Liver (tissue), 10 donors: ENCODE data around the gene PRKCSH. TPM values are rescaled to one million over a fixed set of nuclear protein-coding genes. Genes with fewer than 3 reads are reported as not detected.

ENCODE experiments used
- DNase-seq: peaks from one replicate; pipeline ENCODE4 v3.0.0-alpha.2; 2017; ENCODE audit warnings: low spot score
- H3K27ac ChIP-seq, 2 donors: one replicate each; pipeline ENCODE4 v1.7.0; 2013; ENCODE audit warnings: inconsistent platforms in 2 of 2, low read length in 2 of 2, control low read depth in 1 of 2, low read depth in 1 of 2, mild to moderate bottlenecking in 1 of 2
- H3K27me3 ChIP-seq, 4 donors: one replicate each; pipeline versions ENCODE4 v1.6.1 to v1.7.0; 2013; ENCODE audit warnings: low read length in 3 of 4, inconsistent platforms in 1 of 4, mild to moderate bottlenecking in 1 of 4, moderate library complexity in 1 of 4; ENCODE audit not compliant: control insufficient read depth in 4 of 4, insufficient read depth in 4 of 4
- H3K36me3 ChIP-seq, 4 donors: one replicate each; pipeline versions ENCODE4 v1.6.1 to v1.7.0; 2013; ENCODE audit warnings: low read length in 3 of 4, mild to moderate bottlenecking in 3 of 4, low read depth in 1 of 4, moderate library complexity in 1 of 4; ENCODE audit not compliant: control insufficient read depth in 4 of 4, insufficient read depth in 3 of 4
- H3K4me1 ChIP-seq, 4 donors: one replicate each; pipeline versions ENCODE4 v1.6.1 to v1.7.0; 2013; ENCODE audit warnings: low read length in 3 of 4, mild to moderate bottlenecking in 3 of 4, moderate library complexity in 1 of 4; ENCODE audit not compliant: control insufficient read depth in 4 of 4, insufficient read depth in 4 of 4
- H3K4me3 ChIP-seq, 3 donors: one replicate each; pipeline versions ENCODE4 v1.6.1 to v1.7.0; 2013; ENCODE audit warnings: low read length in 3 of 3, control low read depth in 1 of 3, low read depth in 1 of 3, mild to moderate bottlenecking in 1 of 3
- H3K9ac ChIP-seq, 2 donors: one replicate each; pipeline ENCODE4 v1.7.0; 2013; ENCODE audit warnings: low read length in 2 of 2, mild to moderate bottlenecking in 2 of 2, moderate library complexity in 2 of 2, control low read depth in 1 of 2, low read depth in 1 of 2
- H3K9me3 ChIP-seq, 4 donors: one replicate each; pipeline versions ENCODE4 v1.6.1 to v1.7.0; 2013; ENCODE audit warnings: low read length in 3 of 4; ENCODE audit not compliant: control insufficient read depth in 4 of 4
- FOXA1 ChIP-seq: IDR thresholded peaks from 2 replicates; pipeline ENCODE4 v1.6.1; 2016; ENCODE audit warnings: antibody characterized with exemption
- GABPA ChIP-seq, 2 donors: IDR thresholded peaks in 1 of 2; conservative IDR thresholded peaks in 1 of 2; 2 replicates each; pipeline ENCODE4 v1.6.1; 2016; ENCODE audit warnings: antibody characterized with exemption in 2 of 2, mild to moderate bottlenecking in 1 of 2, moderate library complexity in 1 of 2
- HNF4A ChIP-seq, 2 donors: conservative IDR thresholded peaks; 2 replicates each; pipeline ENCODE4 v1.6.1; 2016; ENCODE audit warnings: antibody characterized with exemption in 2 of 2, mild to moderate bottlenecking in 2 of 2
- HNF4G ChIP-seq: IDR thresholded peaks from 2 replicates; pipeline ENCODE4 v1.6.1; 2016; ENCODE audit warnings: antibody characterized with exemption
- JUND ChIP-seq, 2 donors: IDR thresholded peaks; 2 replicates each; pipeline ENCODE4 v1.6.1; 2016; ENCODE audit warnings: antibody characterized with exemption in 2 of 2
- MAX ChIP-seq: IDR thresholded peaks from 2 replicates; pipeline ENCODE4 v1.6.1; 2016; ENCODE audit warnings: antibody characterized with exemption
- NR2F2 ChIP-seq: IDR thresholded peaks from 2 replicates; pipeline ENCODE4 v1.6.1; 2016; ENCODE audit warnings: antibody characterized with exemption
- REST ChIP-seq: IDR thresholded peaks from 2 replicates; pipeline ENCODE4 v1.6.1; 2016; ENCODE audit warnings: antibody characterized with exemption, mild to moderate bottlenecking
- RXRA ChIP-seq, 2 donors: IDR thresholded peaks; 2 replicates each; pipeline ENCODE4 v1.6.1; 2017 to 2018; ENCODE audit warnings: antibody characterized with exemption in 2 of 2, mild to moderate bottlenecking in 1 of 2
- SP1 ChIP-seq: IDR thresholded peaks from 2 replicates; pipeline ENCODE4 v1.6.1; 2018; ENCODE audit warnings: antibody characterized with exemption, mild to moderate bottlenecking
- TAF1 ChIP-seq: conservative IDR thresholded peaks from 2 replicates; pipeline ENCODE4 v1.6.1; 2016; ENCODE audit warnings: antibody characterized with exemption, mild to moderate bottlenecking
- YY1 ChIP-seq: IDR thresholded peaks from 2 replicates; pipeline ENCODE4 v1.6.1; 2016; ENCODE audit warnings: antibody characterized with exemption, mild to moderate bottlenecking
- ZBTB33 ChIP-seq: IDR thresholded peaks from 2 replicates; pipeline ENCODE4 v1.6.1; 2016; ENCODE audit warnings: antibody characterized with exemption
- WGBS: extraction: QIAGEN DNeasy Blood & Tissue Kit; methylation state at CpG from one replicate; pipeline ENCODE4 v1.1.7; 2013; 5-methylcytosine and 5-hydroxymethylcytosine counted together
- polyA plus RNA-seq, 2 donors: library from polyadenylated mRNA; stranded (reverse) in 1 of 2; unstranded in 1 of 2; fragments of 200-250 nt in 1 of 2; fragments of >200 nt in 1 of 2; fragmentation: Nextera tagmentation in 1 of 2; extraction: Ambion mirVana in 1 of 2; gene quantifications; one replicate each; pipeline versions ENCODE4 v1.2.1 to v1.2.3, GENCODE V29; 2013 to 2015
- small RNA-seq: library from RNA; depleted of rRNA; stranded (forward); fragments of <200 nt; gene quantifications from one replicate; pipeline ENCODE3, GENCODE V24; 2014
- total RNA-seq, 2 donors: library from RNA; depleted of rRNA; stranded (reverse); fragments of >200 nt; gene quantifications; one replicate each; pipeline ENCODE4 v1.2.3, GENCODE V29; 2014
- donor health status: healthy.
- donor health status: healthy.
- donor health status: healthy.
- donor health status: healthy.
- donor health status: healthy.

The PRKCSH gene
- total and polyA plus RNA-seq, 4 donors = 42.9 to 165 (median 78.3) TPM

- Histone ChIP-seq H3K4me3 (no peak overlapping the region), H3K9ac (no peak overlapping the region), H3K4me1 (peaks cover 2 to 15% (median 7%) of the 10 kb centered on the region in 4 donors), H3K36me3 (peaks cover 0 to 8% (median 3%) of the 10 kb centered on the region in 4 donors), H3K9me3 (no peaks in the 10 kb centered on the region), H3K27me3 (no peaks in the 10 kb centered on the region), H3K27ac (no peak overlapping the region)
- TF ChIP-seq FOXA1 = no peak
- no peak for TF ChIP-seq NR2F2
- no peak for TF ChIP-seq HNF4A (conservative IDR thresholded peaks at IDR 0.05)
- no peak for TF ChIP-seq JUND (IDR thresholded peaks at IDR 0.05)
- no peak for TF ChIP-seq RXRA (IDR thresholded peaks at IDR 0.05)
- no peak for TF ChIP-seq YY1
- TF ChIP-seq REST = no peak
- no peak for TF ChIP-seq GABPA (IDR thresholded peaks at IDR 0.05 in 1 of 2, conservative IDR thresholded peaks at IDR 0.05 in 1 of 2)
- no peak for TF ChIP-seq MAX
- TF ChIP-seq HNF4G = no peak
- TF ChIP-seq TAF1 = no peak
- TF ChIP-seq SP1 = no peak
- no peak for TF ChIP-seq ZBTB33
- DNase-seq = no peak
- WGBS = 89% methylated on average over 7 of the region's 7 CpGs
These were observed 64.5 kb downstream of the PRKCSH start for GRCh38 chr19:11499890-11500420.

Small RNA genes lying within 50 kb of the gene (small RNA-seq; reads per million reads assigned to genes)
- gene MIR7974 = 2.2 reads per million, percentile 88 among the genes with 10 or more reads in this experiment
- gene RF00019 = not detected

Other genes starting within 250 kb of the PRKCSH start
- gene KANK2, start 238.1 kb upstream of the PRKCSH start, total RNA-seq = 10 to 100 TPM; 51.0 to 67.8 TPM
- gene KANK2, start 238.1 kb upstream of the PRKCSH start, polyA plus RNA-seq = 10 to 100 TPM; 15.0 to 30.3 TPM
- gene ANGPTL8, start 196.0 kb upstream of the PRKCSH start, total RNA-seq = 10 to 100 TPM; 32.4 to 33.9 TPM
- gene ANGPTL8, start 196.0 kb upstream of the PRKCSH start, polyA plus RNA-seq = 100 to 1,000 TPM; 101 to 107 TPM
- gene DOCK6, start 173.1 kb upstream of the PRKCSH start, total RNA-seq = 10 to 100 TPM in 1 of 2 donors, 1 to 10 TPM in 1; 4.9 to 15.8 TPM
- gene DOCK6, start 173.1 kb upstream of the PRKCSH start, polyA plus RNA-seq = 10 to 100 TPM; 13.2 to 14.2 TPM
- gene TSPAN16, start 139.5 kb upstream of the PRKCSH start, total RNA-seq = not detected
- gene TSPAN16, start 139.5 kb upstream of the PRKCSH start, polyA plus RNA-seq = not detected
- 10 to 100 TPM in 1 of 2 donors, 1 to 10 TPM in 1; 9.5 to 10.2 TPM for gene RAB3D, start 96.0 kb upstream of the PRKCSH start, total RNA-seq
- 1 to 10 TPM; 1.1 to 1.4 TPM for gene RAB3D, start 96.0 kb upstream of the PRKCSH start, polyA plus RNA-seq
- 100 to 1,000 TPM; 110 to 268 TPM for gene TMEM205, start 89.4 kb upstream of the PRKCSH start, total RNA-seq
- gene TMEM205, start 89.4 kb upstream of the PRKCSH start, polyA plus RNA-seq = 100 to 1,000 TPM; 275 to 410 TPM
- gene CCDC159, start 89.1 kb upstream of the PRKCSH start, total RNA-seq = 10 to 100 TPM in 1 of 2 donors, 1 to 10 TPM in 1; 6.3 to 19.3 TPM
- gene CCDC159, start 89.1 kb upstream of the PRKCSH start, polyA plus RNA-seq = 10 to 100 TPM; 13.7 to 25.2 TPM
- gene PLPPR2, start 80.2 kb upstream of the PRKCSH start, total RNA-seq = 1 to 10 TPM; 1.3 to 6.9 TPM
- gene PLPPR2, start 80.2 kb upstream of the PRKCSH start, polyA plus RNA-seq = 10 to 100 TPM in 1 of 2 donors, 1 to 10 TPM in 1; 7.6 to 12.6 TPM
- 1 to 10 TPM in 1 of 2 donors, under 1 TPM in 1; 0.98 to 1.0 TPM for gene SWSAP1, start 61.0 kb upstream of the PRKCSH start, total RNA-seq
- 1 to 10 TPM; 2.5 to 6.4 TPM for gene SWSAP1, start 61.0 kb upstream of the PRKCSH start, polyA plus RNA-seq
- gene EPOR, start 51.3 kb upstream of the PRKCSH start, total RNA-seq = 10 to 100 TPM in 1 of 2 donors, 1 to 10 TPM in 1; 6.4 to 70.9 TPM
- 1 to 10 TPM; 6.3 to 7.6 TPM for gene EPOR, start 51.3 kb upstream of the PRKCSH start, polyA plus RNA-seq
- 10 to 100 TPM in 1 of 2 donors, 1 to 10 TPM in 1; 2.4 to 19.8 TPM for gene RGL3, start 16.3 kb upstream of the PRKCSH start, total RNA-seq
- gene RGL3, start 16.3 kb upstream of the PRKCSH start, polyA plus RNA-seq = 1 to 10 TPM; 5.7 to 9.8 TPM
- under 1 TPM in 1 of 2 donors, not detected in 1; 0.08 TPM for gene ODAD3, start 514 bp upstream of the PRKCSH start, total RNA-seq
- under 1 TPM; 0.21 to 0.46 TPM for gene ODAD3, start 514 bp upstream of the PRKCSH start, polyA plus RNA-seq
- not detected for gene ELAVL3, start 45.4 kb downstream of the PRKCSH start, total RNA-seq
- gene ELAVL3, start 45.4 kb downstream of the PRKCSH start, polyA plus RNA-seq = not detected
- 1 to 10 TPM; 3.0 to 4.6 TPM for gene ZNF653, start 70.2 kb downstream of the PRKCSH start, total RNA-seq
- gene ZNF653, start 70.2 kb downstream of the PRKCSH start, polyA plus RNA-seq = 1 to 10 TPM; 1.3 to 3.3 TPM
- gene ECSIT, start 93.5 kb downstream of the PRKCSH start, total RNA-seq = 10 to 100 TPM; 20.5 to 34.9 TPM
- 10 to 100 TPM; 27.2 to 37.4 TPM for gene ECSIT, start 93.5 kb downstream of the PRKCSH start, polyA plus RNA-seq
- gene CNN1, start 103.2 kb downstream of the PRKCSH start, total RNA-seq = 1 to 10 TPM in 1 of 2 donors, under 1 TPM in 1; 0.09 to 5.9 TPM
- 1 to 10 TPM in 1 of 2 donors, under 1 TPM in 1; 0.29 to 4.1 TPM for gene CNN1, start 103.2 kb downstream of the PRKCSH start, polyA plus RNA-seq
- 10 to 100 TPM; 11.1 to 15.5 TPM for gene ELOF1, start 123.6 kb downstream of the PRKCSH start, total RNA-seq
- gene ELOF1, start 123.6 kb downstream of the PRKCSH start, polyA plus RNA-seq = 10 to 100 TPM; 32.5 to 37.9 TPM
- gene ACP5, start 142.0 kb downstream of the PRKCSH start, total RNA-seq = 10 to 100 TPM; 20.7 to 30.5 TPM
- 10 to 100 TPM; 18.6 to 26.9 TPM for gene ACP5, start 142.0 kb downstream of the PRKCSH start, polyA plus RNA-seq
- gene ZNF627, start 161.8 kb downstream of the PRKCSH start, total RNA-seq = 1 to 10 TPM; 7.6 to 9.6 TPM
- gene ZNF627, start 161.8 kb downstream of the PRKCSH start, polyA plus RNA-seq = 1 to 10 TPM; 3.2 to 3.3 TPM